ENCODE results near the gene SULT4A1. TPM values are rescaled to one million over a fixed set of nuclear protein-coding genes. Genes with fewer than 3 reads are reported as not detected.

SULT4A1 gene
- total and polyA plus RNA-seq, 2 experiments from 2014 or later = 1.1 to 2.8 TPM

GRCh38 chr22:43818981-43819380 is 43.3 kb downstream of the SULT4A1 start:
- Histone ChIP-seq H3K4me2 (no peak overlapping the region), H3K27ac (no peak overlapping the region), H2AFZ (no peak overlapping the region), H3K9me3 (ENCODE audit: low read depth) (no peaks in the 10 kb centered on the region), H3K9me2 (replicated peaks; ENCODE audit: insufficient read depth) (no peaks in the 10 kb centered on the region), H4K20me1 (ENCODE audit: insufficient read depth, poor library complexity, severe bottlenecking) (no peaks in the 10 kb centered on the region), H3K4me1 (ENCODE audit: insufficient read depth) (peaks cover 5% of the 10 kb centered on the region), H3K27me3 (no peaks in the 10 kb centered on the region), H3K36me3 (replicated peaks; ENCODE audit: insufficient read depth, low read depth) (no peaks in the 10 kb centered on the region), H3K79me2 (no peaks in the 10 kb centered on the region), H3K4me3 (no peak overlapping the region)
- TF ChIP-seq EZH2phosphoT487 (IDR thresholded peaks at IDR 0.05; ENCODE audit: low read depth, severe bottlenecking, unreplicated experiment) (no peak), EZH2 (IDR thresholded peaks at IDR 0.05; ENCODE audit: borderline replicate concordance) (no peak)
- TF ChIP-seq, protein P1, sequence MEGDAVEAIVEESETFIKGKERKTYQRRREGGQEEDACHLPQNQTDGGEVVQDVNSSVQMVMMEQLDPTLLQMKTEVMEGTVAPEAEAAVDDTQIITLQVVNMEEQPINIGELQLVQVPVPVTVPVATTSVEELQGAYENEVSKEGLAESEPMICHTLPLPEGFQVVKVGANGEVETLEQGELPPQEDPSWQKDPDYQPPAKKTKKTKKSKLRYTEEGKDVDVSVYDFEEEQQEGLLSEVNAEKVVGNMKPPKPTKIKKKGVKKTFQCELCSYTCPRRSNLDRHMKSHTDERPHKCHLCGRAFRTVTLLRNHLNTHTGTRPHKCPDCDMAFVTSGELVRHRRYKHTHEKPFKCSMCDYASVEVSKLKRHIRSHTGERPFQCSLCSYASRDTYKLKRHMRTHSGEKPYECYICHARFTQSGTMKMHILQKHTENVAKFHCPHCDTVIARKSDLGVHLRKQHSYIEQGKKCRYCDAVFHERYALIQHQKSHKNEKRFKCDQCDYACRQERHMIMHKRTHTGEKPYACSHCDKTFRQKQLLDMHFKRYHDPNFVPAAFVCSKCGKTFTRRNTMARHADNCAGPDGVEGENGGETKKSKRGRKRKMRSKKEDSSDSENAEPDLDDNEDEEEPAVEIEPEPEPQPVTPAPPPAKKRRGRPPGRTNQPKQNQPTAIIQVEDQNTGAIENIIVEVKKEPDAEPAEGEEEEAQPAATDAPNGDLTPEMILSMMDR (IDR thresholded peaks at IDR 0.05; ENCODE audit: poor library complexity) = no peak
- WGBS (ENCODE audit: low lambda C conversion rate, missing lambda C conversion rate) = 95% methylated on average over 11 of the region's 11 CpGs
- no peak for DNase-seq (ENCODE audit: low spot score)

DNA sequence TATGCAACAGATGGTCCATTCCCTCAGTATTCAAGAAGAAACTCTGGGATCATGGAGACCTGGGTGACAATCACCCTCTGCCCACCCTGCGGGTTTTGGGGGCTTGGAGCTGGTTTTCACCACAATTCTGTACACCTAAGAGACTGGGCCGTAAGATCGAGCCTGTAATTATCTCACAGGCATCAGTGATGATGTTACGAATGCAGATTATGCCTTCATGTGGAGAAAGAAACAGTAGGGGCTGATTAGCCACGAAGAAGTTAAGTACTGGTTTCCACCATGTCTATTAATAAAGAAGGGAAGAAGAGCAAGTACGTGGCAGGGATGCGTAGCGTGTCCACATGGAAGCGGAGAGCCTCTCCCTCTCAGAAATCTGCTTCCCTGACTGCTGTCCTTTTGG is 44.9 kb downstream of the SULT4A1 start:
- H3K9me3 ChIP-seq (ENCODE audit: low read depth) = no peaks in the 10 kb centered on the region
- H3K79me2 ChIP-seq = peaks cover 10% of the 10 kb centered on the region
- no peaks in the 10 kb centered on the region for H3K36me3 ChIP-seq (replicated peaks; ENCODE audit: insufficient read depth, low read depth)
- WGBS (ENCODE audit: low lambda C conversion rate, missing lambda C conversion rate) = 95% methylated on average over 9 of the region's 9 CpGs
- no peak for DNase-seq (ENCODE audit: low spot score)
- no peaks in the 10 kb centered on the region for H4K20me1 ChIP-seq (ENCODE audit: insufficient read depth, poor library complexity, severe bottlenecking)
- no peak overlapping the region for H3K27ac ChIP-seq
- no peaks in the 10 kb centered on the region for H3K9me2 ChIP-seq (replicated peaks; ENCODE audit: insufficient read depth)
- H3K27me3 ChIP-seq = no peaks in the 10 kb centered on the region
- no peak overlapping the region for H3K4me2 ChIP-seq
- TF ChIP-seq, protein P1 (IDR thresholded peaks at IDR 0.05; ENCODE audit: poor library complexity) = no peak
- TF ChIP-seq EZH2 (IDR thresholded peaks at IDR 0.05; ENCODE audit: borderline replicate concordance) (no peak), EZH2phosphoT487 (IDR thresholded peaks at IDR 0.05; ENCODE audit: low read depth, severe bottlenecking, unreplicated experiment) (no peak)
- H2AFZ ChIP-seq = no peak overlapping the region
- peaks cover 7% of the 10 kb centered on the region for H3K4me1 ChIP-seq (ENCODE audit: insufficient read depth)
- no peak overlapping the region for H3K4me3 ChIP-seq

DNA sequence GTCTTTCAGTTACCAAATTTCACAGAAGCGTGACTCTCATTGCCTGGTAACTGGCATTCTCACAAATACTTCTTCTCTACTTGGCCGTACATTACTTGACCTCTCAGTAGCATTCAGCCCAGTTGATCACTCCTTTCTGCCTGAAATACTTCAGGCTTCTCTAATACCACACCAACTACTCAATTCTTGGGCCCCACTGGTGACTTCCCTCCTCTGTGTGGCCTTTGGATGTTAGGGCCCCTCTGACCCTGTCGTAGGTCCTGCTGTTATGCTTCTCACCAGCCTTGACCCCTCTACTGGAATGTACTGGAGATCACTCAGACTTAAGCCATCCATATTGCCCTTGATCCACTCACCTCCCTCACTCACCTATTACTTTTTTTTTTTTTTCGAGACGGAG is 48.0 kb downstream of the SULT4A1 start:
- Histone ChIP-seq H3K79me2 (peaks cover 10% of the 10 kb centered on the region), H3K4me2 (no peak overlapping the region), H3K4me3 (no peak overlapping the region), H3K9me3 (ENCODE audit: low read depth) (no peaks in the 10 kb centered on the region), H4K20me1 (ENCODE audit: insufficient read depth, poor library complexity, severe bottlenecking) (no peaks in the 10 kb centered on the region), H3K36me3 (replicated peaks; ENCODE audit: insufficient read depth, low read depth) (no peaks in the 10 kb centered on the region), H3K27me3 (no peaks in the 10 kb centered on the region), H2AFZ (no peak overlapping the region), H3K9me2 (replicated peaks; ENCODE audit: insufficient read depth) (no peaks in the 10 kb centered on the region), H3K27ac (no peak overlapping the region), H3K4me1 (ENCODE audit: insufficient read depth) (peaks cover 11% of the 10 kb centered on the region)
- DNase-seq (ENCODE audit: low spot score) = no peak
- 98% methylated on average over 5 of the region's 5 CpGs for WGBS (ENCODE audit: low lambda C conversion rate, missing lambda C conversion rate)
- TF ChIP-seq EZH2phosphoT487 (IDR thresholded peaks at IDR 0.05; ENCODE audit: low read depth, severe bottlenecking, unreplicated experiment) = no peak
- TF ChIP-seq, protein P1 (IDR thresholded peaks at IDR 0.05; ENCODE audit: poor library complexity) = no peak
- no peak for TF ChIP-seq EZH2 (IDR thresholded peaks at IDR 0.05; ENCODE audit: borderline replicate concordance)

GRCh38 chr22:43812890-43813289 is 49.4 kb downstream of the SULT4A1 start:
- Histone ChIP-seq H3K4me1 (ENCODE audit: insufficient read depth) (peaks cover 11% of the 10 kb centered on the region), H3K27ac (peak overlapping the region; percentile 80), H3K9me3 (ENCODE audit: low read depth) (no peaks in the 10 kb centered on the region), H3K9me2 (replicated peaks; ENCODE audit: insufficient read depth) (no peaks in the 10 kb centered on the region), H3K4me2 (peak overlapping the region; percentile 85), H4K20me1 (ENCODE audit: insufficient read depth, poor library complexity, severe bottlenecking) (no peaks in the 10 kb centered on the region), H2AFZ (peak overlapping the region; percentile 76), H3K36me3 (replicated peaks; ENCODE audit: insufficient read depth, low read depth) (no peaks in the 10 kb centered on the region), H3K27me3 (no peaks in the 10 kb centered on the region), H3K4me3 (peak overlapping the region; percentile 62), H3K79me2 (peaks cover 10% of the 10 kb centered on the region)
- no peak for DNase-seq (ENCODE audit: low spot score)
- TF ChIP-seq, protein P1 (IDR thresholded peaks at IDR 0.05; ENCODE audit: poor library complexity) = no peak
- no peak for TF ChIP-seq EZH2 (IDR thresholded peaks at IDR 0.05; ENCODE audit: borderline replicate concordance)
- no peak for TF ChIP-seq EZH2phosphoT487 (IDR thresholded peaks at IDR 0.05; ENCODE audit: low read depth, severe bottlenecking, unreplicated experiment)
- 27% methylated on average over 6 of the region's 6 CpGs for WGBS (ENCODE audit: low lambda C conversion rate, missing lambda C conversion rate)

Data from hepatocyte (in vitro differentiated cells).